GM21723 (cell line): ENCODE data around the gene ANGPTL8.

ENCODE experiments used
- ATAC-seq: cut with Tn5 transposase; IDR thresholded peaks from one replicate; pipeline ENCODE4 v1.9.1; 2021; ENCODE audit warnings: mild to moderate bottlenecking, moderate library complexity; ENCODE audit not compliant: unreplicated experiment

The ANGPTL8 gene

GRCh38 chr19:11257846-11258380 lies 18.5 kb downstream of the ANGPTL8 start:
- no peak for ATAC-seq

- no peak for ATAC-seq
Measured at GRCh38 chr19:11260996-11261395, 21.6 kb downstream of the ANGPTL8 start.

- no peak for ATAC-seq
Measured at GRCh38 chr19:11261431-11261970, 22.1 kb downstream of the ANGPTL8 start.

GRCh38 chr19:11261971-11262839 lies 22.8 kb downstream of the ANGPTL8 start, which contains the start of gene DOCK6:
DOCK6 (minus strand) TSS chr19:11262524; CDS start chr19:11262440, 84 bp downstream.
- ATAC-seq: no peak

GRCh38 chr19:11263726-11264125 lies 24.3 kb downstream of the ANGPTL8 start:
- no peak for ATAC-seq

- no peak for ATAC-seq
Measured at GRCh38 chr19:11264452-11265176, 25.2 kb downstream of the ANGPTL8 start.

GRCh38 chr19:11265177-11265784 lies 25.9 kb downstream of the ANGPTL8 start:
- no peak for ATAC-seq

GRCh38 chr19:11265785-11266236 lies 26.4 kb downstream of the ANGPTL8 start:
- ATAC-seq: no peak

- ATAC-seq: no peak
Measured at GRCh38 chr19:11267316-11268085, 28.1 kb downstream of the ANGPTL8 start.

- ATAC-seq: no peak
Measured at GRCh38 chr19:11268783-11269267, 29.4 kb downstream of the ANGPTL8 start.

GRCh38 chr19:11269408-11269807 lies 30.0 kb downstream of the ANGPTL8 start:
- ATAC-seq: no peak

GRCh38 chr19:11273296-11273695 lies 33.9 kb downstream of the ANGPTL8 start:
- ATAC-seq: no peak

- ATAC-seq: no peak
Measured at GRCh38 chr19:11273989-11274388, 34.6 kb downstream of the ANGPTL8 start.

GRCh38 chr19:11274533-11275086 lies 35.2 kb downstream of the ANGPTL8 start:
- ATAC-seq: no peak

- ATAC-seq: no peak
Measured at GRCh38 chr19:11278670-11279069, 39.3 kb downstream of the ANGPTL8 start.

GRCh38 chr19:11279505-11280236 lies 40.3 kb downstream of the ANGPTL8 start:
- ATAC-seq: no peak

- ATAC-seq: no peak
Measured at GRCh38 chr19:11281356-11282049, 42.1 kb downstream of the ANGPTL8 start.

- ATAC-seq: no peak
Measured at GRCh38 chr19:11284515-11284914, 45.1 kb downstream of the ANGPTL8 start.
